GM18511 (cell line): ENCODE measurements around the gene IGFL3.
"Not testable (repeated sequence)": the region's sequence is repeated elsewhere in the genome, so short reads cannot be mapped to it uniquely, and the experiment has no call there.

Source experiments
- ATAC-seq: cut with Tn5 transposase; IDR thresholded peaks from one replicate; pipeline ENCODE4 v1.9.1; 2021; ENCODE audit warnings: mild to moderate bottlenecking, moderate library complexity; ENCODE audit not compliant: unreplicated experiment

IGFL3 gene

GRCh38 chr19:46124638-46125115 is at the start of gene IGFL3:
Gene IGFL3, minus strand, starts transcription at chr19:46124688. Its CDS starts 39 bp downstream, at chr19:46124649.
- no peak for ATAC-seq

DNA sequence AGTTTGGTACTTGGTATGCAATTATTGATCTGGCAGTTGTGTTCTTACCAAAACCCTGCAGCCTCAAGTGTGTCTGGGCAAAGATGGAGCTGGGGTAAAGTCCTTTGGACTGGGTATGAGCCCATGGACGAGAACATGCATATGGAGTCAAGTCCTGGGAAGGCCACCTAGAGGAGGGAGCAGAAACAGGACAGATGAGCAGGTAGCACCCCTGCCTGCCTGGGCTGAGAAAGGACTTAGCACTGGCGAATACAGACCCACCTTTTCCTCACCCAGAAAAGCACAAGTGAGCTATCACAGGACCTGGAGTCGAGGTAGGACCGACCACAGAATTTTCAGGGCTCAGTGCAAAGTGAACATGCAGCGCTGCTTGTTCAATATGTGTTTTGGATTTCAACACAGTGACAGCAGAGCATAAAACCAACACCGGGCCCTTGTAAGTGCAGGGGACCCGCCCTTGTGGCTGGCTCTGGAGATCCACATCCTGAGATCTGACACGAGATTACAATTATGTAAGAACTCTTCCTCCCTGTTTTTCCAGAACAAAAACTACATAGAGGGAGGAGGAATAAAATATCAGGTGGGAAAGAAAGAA is 49.5 kb upstream of the IGFL3 start:
- ATAC-seq: no peak

- ATAC-seq: no peak
These were observed 38.2 kb upstream of the IGFL3 start for GRCh38 chr19:46162731-46163130.

DNA sequence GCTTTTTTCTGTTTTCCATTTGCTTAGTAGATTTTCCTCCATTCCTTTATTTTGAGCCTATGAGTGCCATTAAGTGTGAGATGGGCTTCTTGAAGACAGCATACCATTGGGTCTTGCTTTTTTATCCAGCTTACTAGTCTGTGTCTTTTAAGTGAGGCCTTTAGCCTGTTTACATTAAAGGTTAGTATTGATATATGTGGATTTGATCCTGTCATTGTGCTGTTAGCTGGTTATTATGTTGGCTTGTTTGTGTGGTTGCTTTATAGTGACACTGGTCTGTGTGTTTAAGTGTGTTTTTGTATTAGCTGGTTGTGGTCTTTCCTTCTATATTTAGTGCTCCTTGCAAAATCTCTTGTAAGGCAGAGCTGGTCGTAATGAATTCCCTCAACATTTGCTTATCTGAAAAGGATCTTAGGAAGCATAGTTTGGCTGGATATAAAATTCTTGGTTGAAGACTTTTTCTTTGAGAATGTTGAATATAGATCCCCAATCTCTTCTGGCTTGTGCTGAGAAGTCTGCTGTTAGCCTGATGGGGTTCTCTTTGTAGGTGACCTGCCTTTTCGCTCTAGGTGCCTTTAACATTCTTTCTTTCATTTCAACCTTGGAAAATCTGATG is 37.3 kb upstream of the IGFL3 start:
- ATAC-seq: not testable (repeated sequence)

DNA sequence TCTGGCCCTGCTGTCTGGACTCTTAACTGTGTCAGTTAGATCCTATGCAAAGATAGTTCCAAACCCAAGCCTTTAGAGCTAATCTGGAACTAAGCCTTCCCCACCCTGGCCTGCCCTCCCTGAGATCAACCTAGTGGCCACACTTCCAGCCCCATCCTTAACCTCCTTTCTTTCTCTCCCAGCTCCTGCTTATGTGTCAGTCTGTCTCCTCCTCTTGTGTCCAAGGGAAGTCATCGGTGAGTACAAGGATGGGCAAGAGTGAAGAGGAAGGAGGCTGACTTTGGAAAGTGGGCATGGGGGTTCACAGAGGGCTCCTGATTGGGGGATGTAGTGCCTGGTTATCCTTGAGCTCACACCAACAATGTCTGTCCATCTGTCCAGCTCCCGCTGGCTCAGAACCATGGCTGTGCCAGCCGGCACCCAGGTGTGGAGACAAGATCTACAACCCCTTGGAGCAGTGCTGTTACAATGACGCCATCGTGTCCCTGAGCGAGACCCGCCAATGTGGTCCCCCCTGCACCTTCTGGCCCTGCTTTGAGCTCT is 35.8 kb upstream of the IGFL3 start:
- no peak for ATAC-seq

DNA sequence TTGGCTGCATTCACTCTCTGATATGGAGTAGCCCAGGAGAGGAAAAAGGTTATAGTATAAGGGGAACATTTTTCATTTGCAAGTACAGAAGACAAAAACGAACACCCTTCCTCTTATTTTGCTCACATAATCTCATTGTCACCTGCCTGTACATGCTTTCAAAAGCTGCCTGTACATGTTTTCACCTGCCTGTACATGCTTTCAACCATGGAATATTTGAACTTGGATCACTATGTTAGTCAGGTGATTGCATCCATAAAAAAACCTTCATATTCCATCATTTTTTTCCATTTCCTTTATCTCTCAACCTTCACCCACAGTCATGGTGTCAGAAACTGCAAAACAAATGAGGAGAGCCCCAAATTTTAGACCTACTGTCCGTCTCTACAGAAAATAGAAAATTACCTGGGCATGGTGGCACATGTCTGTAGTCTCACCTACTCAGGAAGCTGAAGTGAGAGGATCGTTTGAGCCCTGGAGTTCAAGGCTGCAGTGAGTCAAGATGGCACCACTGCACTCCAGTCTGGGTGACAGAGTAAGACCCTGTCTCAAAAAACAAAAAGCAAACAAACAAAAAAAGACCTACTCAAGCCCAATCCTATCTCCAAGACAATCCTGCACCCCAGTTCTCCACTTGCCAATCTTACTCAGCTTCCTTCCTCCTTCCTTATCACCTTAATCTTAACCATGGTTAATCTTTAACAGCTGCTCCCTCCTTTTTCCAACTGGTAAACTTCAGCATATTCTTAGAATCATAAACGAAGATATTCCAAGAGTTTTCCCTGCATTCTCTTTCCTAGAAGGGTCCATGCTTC is 35.1 kb upstream of the IGFL3 start:
- ATAC-seq: no peak

DNA sequence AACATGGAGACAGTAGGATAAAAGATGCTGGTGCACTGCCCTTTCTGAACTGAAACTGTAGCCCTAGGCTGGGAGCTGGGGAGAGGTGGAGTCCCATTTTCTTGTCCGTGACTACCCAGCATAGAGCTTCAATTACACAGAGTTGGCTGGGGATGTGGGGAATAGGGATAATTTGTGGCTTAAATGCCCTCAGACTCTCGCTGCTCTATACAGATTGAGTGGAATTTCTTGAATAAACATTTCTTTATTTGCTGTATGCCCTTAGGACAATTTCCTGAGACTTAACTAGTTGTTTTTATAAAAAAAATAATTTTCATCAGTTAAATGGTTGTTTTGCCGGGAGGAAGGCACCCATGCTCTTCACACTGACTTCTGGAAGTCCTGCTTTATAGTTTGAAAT is 30.7 kb upstream of the IGFL3 start:
- ATAC-seq: no peak

DNA sequence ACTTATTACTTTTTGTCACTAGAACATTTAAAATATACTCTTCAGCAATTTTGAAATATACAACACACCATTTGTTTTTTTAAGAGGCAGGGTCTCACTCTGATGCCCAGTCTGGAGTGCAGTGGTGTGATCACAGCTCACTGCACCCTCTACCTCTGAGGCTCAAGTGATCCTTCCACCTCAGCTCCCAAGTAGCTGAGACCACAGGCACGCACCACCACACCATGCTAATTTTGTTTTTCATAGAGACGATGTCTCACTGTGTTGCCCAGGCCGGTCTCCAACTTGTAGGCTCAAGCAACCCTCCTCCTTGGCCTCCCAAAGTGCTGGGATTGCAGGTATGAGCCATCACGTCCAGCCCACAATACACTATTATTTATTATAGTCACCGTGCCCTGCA is 26.1 kb upstream of the IGFL3 start:
- ATAC-seq: no peak

GRCh38 chr19:46147791-46148288 is 23.4 kb upstream of the IGFL3 start, which contains the start of gene IGFL2:
Gene IGFL2, plus strand, starts transcription at chr19:46148238. Its CDS starts 41 bp downstream, at chr19:46148279.
- no peak for ATAC-seq

- no peak for ATAC-seq
These were observed 22.8 kb upstream of the IGFL3 start for GRCh38 chr19:46147166-46147740.

DNA sequence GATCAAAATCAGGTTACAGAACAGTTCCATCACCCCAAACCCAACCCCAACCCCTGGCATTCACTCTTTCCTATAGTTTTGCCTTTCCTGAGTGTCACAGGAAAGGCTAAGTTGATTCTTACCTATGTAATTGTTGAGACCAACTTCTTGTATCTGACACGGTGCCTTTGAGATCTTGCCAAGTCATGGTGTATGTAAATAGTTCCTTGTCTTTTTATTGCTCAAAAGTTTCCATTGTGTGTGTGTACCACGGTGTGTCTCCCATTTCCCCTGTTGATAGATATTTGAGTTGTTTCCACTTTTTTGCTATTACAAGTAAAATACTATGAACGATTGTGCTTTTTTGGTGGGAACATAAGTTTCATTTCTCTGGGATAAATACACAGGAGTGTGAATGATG is 20.3 kb upstream of the IGFL3 start:
- ATAC-seq: no peak

DNA sequence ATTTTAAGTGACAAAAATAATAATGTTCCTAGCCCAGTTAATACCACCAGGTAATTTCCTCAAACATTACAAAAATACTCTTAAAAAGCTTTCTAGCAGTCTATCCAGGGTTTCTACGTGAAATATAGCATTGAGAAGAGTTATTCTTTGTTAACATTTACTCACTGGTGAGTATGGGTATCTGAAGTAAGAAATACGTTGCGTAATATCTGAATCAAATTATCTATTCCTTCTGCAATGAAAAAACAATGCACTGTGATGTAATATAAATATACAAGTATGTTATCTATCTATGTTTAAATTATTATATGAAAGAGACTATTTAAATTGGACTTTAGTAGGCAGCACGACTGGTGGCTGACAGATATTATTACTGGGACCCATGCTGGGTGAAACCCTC is 17.8 kb upstream of the IGFL3 start:
- ATAC-seq: no peak

GRCh38 chr19:46141421-46141820 is 16.9 kb upstream of the IGFL3 start:
- ATAC-seq: no peak

GRCh38 chr19:46137915-46138473 is 13.5 kb upstream of the IGFL3 start:
- ATAC-seq: no peak

GRCh38 chr19:46134527-46134926 is 10.0 kb upstream of the IGFL3 start:
- no peak for ATAC-seq

DNA sequence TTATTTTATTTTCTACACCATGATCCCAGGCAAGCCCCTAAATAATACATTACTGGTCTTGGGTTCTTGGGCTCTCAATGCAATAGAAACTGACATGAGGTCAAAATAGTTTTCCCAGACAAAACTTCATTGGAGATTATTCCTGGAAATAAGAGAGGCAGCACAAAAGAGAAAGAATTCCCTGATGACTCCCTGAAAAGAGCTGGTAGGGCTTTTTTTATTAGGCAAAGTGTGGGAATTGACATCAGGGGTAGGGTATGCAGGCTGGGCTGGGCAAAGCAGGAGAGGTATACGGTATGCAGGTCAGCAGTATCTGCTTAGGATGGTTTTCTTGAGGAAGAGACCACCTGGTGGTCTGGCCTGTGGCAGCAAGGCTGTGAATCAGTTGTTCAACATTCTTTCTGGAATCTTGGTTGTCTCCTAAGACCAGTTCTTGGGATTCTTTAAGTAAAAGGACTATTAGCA is 9.3 kb upstream of the IGFL3 start:
- no peak for ATAC-seq

DNA sequence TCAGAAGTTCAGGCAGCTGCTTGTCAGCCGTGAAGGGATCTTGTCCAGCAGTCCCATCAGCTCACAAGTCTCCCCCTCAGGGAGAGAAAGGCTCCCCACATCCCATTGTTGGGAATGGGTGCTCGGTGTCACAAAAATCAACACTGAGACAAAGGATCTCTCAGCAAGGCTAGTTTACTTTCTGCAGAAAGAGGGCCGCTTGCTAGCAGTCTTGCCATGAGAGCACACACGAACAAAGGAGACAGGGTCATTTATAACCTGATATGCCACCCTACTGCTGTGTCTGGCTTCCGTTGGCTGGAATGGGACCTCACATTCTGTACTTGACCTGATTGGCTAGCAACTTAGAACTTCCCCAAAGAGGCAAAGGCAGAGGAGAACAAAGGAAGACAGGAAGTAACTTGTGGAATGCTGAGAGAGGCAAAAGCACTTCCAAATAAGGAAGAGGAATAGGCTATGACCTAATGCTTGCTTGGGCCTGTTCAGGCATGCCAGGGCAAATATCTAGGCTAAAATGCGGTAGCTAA is 8.7 kb upstream of the IGFL3 start:
- no peak for ATAC-seq

DNA sequence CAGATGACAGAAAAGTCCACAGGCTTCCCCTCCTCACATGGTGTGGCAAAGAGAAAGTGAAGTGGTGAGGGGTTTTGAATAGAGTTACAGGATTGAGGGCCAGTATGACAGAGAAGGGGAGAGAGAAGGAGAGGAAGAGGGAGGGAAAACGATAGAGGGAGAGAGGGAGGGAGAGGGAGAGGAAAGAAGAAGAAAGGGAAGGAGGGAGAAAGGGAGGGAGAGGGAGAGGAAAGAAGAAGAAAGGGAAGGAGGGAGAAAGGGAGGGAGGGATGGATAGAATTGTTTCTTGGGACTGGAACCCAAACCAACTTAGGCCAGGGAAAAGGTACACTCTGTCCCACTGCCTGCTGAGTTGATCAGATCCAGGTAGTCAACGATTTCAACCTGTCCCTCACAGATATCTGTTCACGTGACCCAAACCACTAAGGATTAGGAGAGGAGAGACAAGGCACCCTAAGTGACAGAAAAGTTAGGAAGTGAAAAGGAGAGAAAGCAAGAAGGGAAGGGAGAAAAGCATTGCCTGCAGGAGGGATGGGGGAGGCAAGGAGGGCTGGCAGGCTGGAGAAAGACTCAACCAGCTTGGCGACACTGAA is 8.1 kb upstream of the IGFL3 start:
- ATAC-seq: no peak

DNA sequence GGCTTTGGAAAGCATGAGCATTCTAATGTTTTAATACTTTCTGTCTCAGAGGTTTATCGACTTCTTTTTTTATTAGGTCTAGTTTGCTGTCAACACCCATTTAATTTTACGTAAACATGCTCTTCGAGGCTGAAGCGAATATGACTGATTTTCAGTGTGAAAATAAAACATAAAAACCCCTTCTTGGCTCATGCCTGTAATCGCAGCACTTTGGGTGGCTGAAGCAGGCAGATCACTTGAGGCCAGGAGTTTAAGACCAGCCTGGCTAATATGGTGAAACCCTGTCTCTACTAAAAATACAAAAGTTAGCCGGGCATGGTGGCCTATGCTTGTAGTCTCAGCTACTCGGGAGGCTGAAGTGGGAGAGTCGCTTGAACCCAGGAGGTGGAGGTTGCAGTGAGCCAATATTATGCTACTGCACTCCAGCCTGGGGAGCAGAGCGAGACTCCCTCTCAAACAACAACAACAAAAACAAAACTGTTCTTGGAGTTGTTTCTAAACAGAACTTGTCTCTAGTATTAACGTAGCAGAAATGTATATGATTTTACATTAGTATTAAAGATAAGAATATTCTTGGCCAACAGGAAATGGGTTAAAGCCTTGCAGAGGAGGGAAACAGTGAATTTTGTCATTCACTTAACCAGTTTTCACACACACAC is 7.1 kb upstream of the IGFL3 start:
- no peak for ATAC-seq
